ENCODE measurements around the gene HERC3.

Gene HERC3

DNA sequence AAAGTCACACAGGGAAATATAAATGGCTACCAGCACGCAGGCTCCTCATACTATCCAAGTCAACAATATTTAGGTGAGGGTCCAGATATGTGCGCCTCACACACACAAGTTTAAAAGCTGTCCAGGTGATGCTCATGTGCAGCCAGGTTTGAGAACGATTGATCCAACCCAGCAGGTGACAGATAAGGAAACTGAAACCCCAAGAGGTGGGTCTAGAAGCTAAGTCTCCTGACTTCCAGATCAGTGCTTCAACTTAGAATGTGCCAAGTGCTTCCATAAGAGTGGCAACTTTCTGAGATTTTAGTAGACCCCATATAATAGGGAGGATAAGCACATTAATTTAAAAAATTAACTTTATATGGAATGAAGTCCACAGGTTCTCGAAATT, 159.8 kb downstream of the HERC3 start:
- DNase-seq = no peak

- DNase-seq = no peak
Observed at GRCh38 chr4:88752754-88753153, 160.5 kb downstream of the HERC3 start.

- no peak for DNase-seq
Observed at GRCh38 chr4:88753658-88754571, 161.6 kb downstream of the HERC3 start.

DNA sequence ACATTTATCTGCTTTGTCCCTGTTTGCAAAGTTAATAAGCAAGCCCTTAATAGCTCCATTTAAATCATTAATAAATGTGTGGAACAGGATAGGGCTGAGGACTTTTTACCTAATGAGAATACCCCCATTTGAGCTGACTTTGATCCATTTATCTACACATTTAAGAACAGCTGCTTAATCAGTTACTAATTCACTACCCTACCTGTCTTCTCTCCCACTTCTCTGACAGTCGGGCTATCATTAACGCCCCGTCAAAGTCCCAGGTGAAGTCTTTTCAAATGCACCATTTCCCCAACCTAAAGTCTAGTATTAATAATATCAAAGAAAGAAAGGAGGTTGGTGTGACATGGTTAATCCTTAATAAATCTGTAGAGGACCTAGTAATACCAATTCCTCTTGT, 162.5 kb downstream of the HERC3 start:
- no peak for DNase-seq

DNA sequence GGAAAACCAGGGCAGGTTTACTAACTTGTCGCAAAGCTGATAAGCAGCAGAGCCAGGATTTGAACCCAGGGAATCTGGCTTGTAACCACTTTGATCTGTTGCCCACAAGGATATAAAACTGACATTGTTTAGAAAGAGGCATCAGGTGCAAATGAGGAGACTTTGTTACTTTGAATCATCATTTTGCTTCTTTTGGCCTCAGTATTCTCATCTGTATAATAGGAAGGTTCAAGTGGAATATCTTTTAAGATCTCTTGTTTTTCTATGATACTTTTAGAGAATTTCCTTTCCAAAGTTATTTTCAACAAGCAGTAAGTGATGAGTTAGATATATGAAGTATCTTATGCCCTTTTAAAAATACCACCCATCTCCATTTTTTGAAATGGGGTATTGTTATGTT, 163.2 kb downstream of the HERC3 start:
- no peak for DNase-seq

DNA sequence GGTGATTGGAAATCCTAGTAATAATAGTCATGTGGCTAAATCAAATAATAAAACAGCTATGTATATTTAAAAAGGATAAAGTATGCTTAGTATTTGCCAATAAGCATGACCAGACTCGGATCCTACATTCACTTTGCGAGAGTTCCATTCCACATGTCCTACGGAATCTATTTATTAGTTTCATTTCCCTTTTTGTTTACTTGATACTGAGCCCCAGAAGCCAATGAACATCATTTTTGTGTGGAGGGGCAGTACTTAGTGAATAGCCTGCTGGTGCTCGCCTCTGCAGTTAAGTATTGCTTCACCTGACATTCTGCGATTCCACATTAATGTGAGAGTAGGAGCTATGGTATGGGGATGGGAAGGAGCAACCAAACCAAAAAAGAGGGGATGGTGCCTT, 163.9 kb downstream of the HERC3 start:
- no peak for DNase-seq

DNA sequence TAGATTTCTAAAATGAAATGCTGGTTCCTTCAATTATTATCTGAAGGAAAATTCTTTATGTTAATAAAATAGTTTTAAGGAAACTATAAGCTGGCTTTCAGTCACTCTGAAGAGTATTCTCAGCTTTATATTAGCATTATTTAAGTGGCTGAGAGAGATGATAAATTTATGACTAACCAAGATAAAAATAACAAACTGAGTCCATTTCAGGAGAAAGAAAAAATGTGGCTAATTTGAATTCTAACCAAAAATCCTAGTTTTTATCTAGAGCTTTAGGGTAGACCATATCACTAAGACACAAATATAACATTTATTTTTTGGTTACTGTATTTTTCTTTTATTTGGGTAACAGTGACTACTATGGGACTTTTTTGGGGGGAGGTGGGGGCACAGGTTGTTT, 164.8 kb downstream of the HERC3 start:
- no peak for DNase-seq

- DNase-seq = no peak
Observed at GRCh38 chr4:88757776-88758175, 165.5 kb downstream of the HERC3 start.

Measured in DMS79 treated with DMSO at 0.1 percent for 48 hours (cell line).